HG02571 (cell line): ENCODE results near the gene CATSPERD.

Experiments
- ATAC-seq: cut with Tn5 transposase; IDR thresholded peaks from one replicate; pipeline ENCODE4 v1.9.1; 2021; ENCODE audit warnings: mild to moderate bottlenecking, moderate library complexity; ENCODE audit not compliant: unreplicated experiment

CATSPERD gene

GRCh38 chr19:5825178-5825577 is 104.7 kb downstream of the CATSPERD start:
- no peak for ATAC-seq

DNA sequence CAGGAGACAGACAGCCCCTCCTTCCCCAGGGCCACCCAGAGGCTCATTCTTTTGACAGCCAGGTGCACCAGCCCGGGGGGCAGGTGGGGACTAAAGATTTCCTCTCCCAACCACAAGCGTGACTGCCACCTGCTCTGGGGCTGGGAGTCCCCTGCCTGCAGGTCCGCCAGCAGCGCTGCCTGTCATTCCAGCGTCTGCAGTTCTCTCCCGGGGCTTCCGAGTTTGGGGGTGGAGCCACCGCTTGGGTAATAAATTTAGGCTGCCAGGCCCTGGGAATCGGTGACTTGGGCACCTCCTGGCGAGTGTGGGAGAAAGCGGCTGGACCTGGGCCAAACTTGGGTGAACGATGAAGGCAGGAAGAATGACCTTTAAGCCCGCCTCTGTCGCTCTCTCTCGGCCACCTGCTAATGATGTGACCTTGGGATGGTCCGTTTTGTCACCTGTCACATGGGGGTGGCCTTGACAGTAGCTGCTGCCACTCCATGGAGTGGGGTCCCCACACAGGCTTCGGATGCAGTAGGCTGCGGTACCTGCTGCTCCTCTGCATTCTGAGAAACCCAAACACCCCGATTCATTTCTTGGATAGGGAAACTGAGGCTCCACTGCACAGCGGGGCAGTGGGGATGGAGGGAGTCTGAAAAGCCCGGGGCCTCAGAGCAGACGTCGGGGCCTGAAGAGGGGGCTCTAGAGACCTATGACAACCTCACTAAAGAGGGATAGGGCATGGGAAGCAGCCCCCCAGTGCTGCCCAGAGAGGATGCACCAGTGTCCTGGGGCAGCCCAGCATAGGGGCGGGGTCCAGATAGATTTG is 106.3 kb downstream of the CATSPERD start:
- ATAC-seq, result no peak

GRCh38 chr19:5827342-5827890 is 107.0 kb downstream of the CATSPERD start:
- ATAC-seq, result no peak

- ATAC-seq, result peak; percentile 67
Measured at GRCh38 chr19:5827891-5828660, 107.6 kb downstream of the CATSPERD start.
